ENCODE data around the gene FRS2.

- TF ChIP-seq CTCF (IDR thresholded peaks at IDR 0.05) (no peak), POLR2AphosphoS5 (IDR thresholded peaks at IDR 0.05) (no peak), POLR2A (IDR thresholded peaks at IDR 0.05) (no peak)
Observed at GRCh38 chr12:69524755-69525469, 54.7 kb downstream of the FRS2 start.
